Lung (tissue), 12 donors: ENCODE data around the gene RNF224. TPM values are rescaled to one million over a fixed set of nuclear protein-coding genes. Genes with fewer than 3 reads are reported as not detected.

Experiments used
- ATAC-seq: fragments of 200-7000 bp; cut with Tn5 transposase; one replicate; pipeline ENCODE4 v1.9.1; 2020; ENCODE audit warnings: moderate number of reproducible peaks; ENCODE audit not compliant: insufficient read depth, low FRiP score
- DNase-seq, 3 donors: peaks; one replicate each; pipeline ENCODE4 v3.0.0-alpha.2; 2013 to 2017
- H3K27ac ChIP-seq, 2 donors: one replicate each; pipeline ENCODE4 v1.5.1; 2013; ENCODE audit warnings: mild to moderate bottlenecking in 2 of 2, moderate library complexity in 2 of 2, control low read depth in 1 of 2, inconsistent platforms in 1 of 2, low read depth in 1 of 2, low read length in 1 of 2
- H3K27me3 ChIP-seq, 3 donors: one replicate each; pipeline ENCODE4 v1.5.1; 2013; ENCODE audit warnings: low read length in 2 of 3; ENCODE audit not compliant: control insufficient read depth in 3 of 3, insufficient read depth in 3 of 3
- H3K36me3 ChIP-seq, 4 donors: one replicate each; pipeline ENCODE4 v1.5.1; 2013; ENCODE audit warnings: low read length in 4 of 4, mild to moderate bottlenecking in 1 of 4, moderate library complexity in 1 of 4; ENCODE audit not compliant: control insufficient read depth in 4 of 4, insufficient read depth in 4 of 4
- H3K4me1 ChIP-seq, 5 donors: one replicate each; pipeline ENCODE4 v1.5.1; 2013; ENCODE audit warnings: low read length in 5 of 5, mild to moderate bottlenecking in 2 of 5, moderate library complexity in 1 of 5; ENCODE audit not compliant: control insufficient read depth in 5 of 5, insufficient read depth in 5 of 5
- H3K4me3 ChIP-seq: one replicate; pipeline ENCODE4 v1.5.1; 2013; ENCODE audit warnings: mild to moderate bottlenecking, control low read depth, moderate library complexity
- H3K9ac ChIP-seq, 2 donors: one replicate each; pipeline ENCODE4 v1.5.1; 2013; ENCODE audit warnings: low read length in 2 of 2, control low read depth in 1 of 2; ENCODE audit not compliant: insufficient read depth in 1 of 2
- H3K9me3 ChIP-seq, 4 donors: one replicate each; pipeline ENCODE4 v1.5.1; 2013; ENCODE audit warnings: low read length in 3 of 4, mild to moderate bottlenecking in 1 of 4, moderate library complexity in 1 of 4; ENCODE audit not compliant: control insufficient read depth in 4 of 4, insufficient read depth in 3 of 4
- CTCF ChIP-seq: IDR thresholded peaks from 2 replicates; pipeline ENCODE4 v1.5.1; 2012; ENCODE audit warnings: mild to moderate bottlenecking; ENCODE audit errors: control extremely low read depth, extremely low read depth
- WGBS, 2 donors: extraction: QIAGEN DNeasy Blood & Tissue Kit; methylation state at CpG; one replicate each; pipeline ENCODE4 v1.1.7; 2013; 5-methylcytosine and 5-hydroxymethylcytosine counted together
- polyA plus RNA-seq, 2 donors: library from polyadenylated mRNA; stranded (reverse); fragments of 200-250 nt; gene quantifications; one replicate each; pipeline ENCODE4 v1.2.1, GENCODE V29; 2013
- total RNA-seq, 2 donors: library from RNA; depleted of rRNA in 1 of 2; stranded (reverse); fragments of >200 nt in 1 of 2; gene quantifications; one replicate each; pipeline ENCODE4 v1.2.1, GENCODE V29; 2014 to 2021
- donor health status: control.
- donor health status: control.
- donor health status: Bipolar disorder and iron deficiency.
- donor health status: healthy.
- donor health status: DM: yes; HTN: yes; CAD: no.

RNF224 gene
- total and polyA plus RNA-seq, 4 donors, result 0.24 to 1.1 (median 0.80) TPM

- TF ChIP-seq CTCF, result no peak
- no peaks in the 10 kb centered on the region for H3K9me3 ChIP-seq
- H3K27me3 ChIP-seq, result no peaks in the 10 kb centered on the region
- H3K36me3 ChIP-seq, result peaks cover 0 to 16% (median 11%) of the 10 kb centered on the region in 4 donors
- H3K4me3 ChIP-seq, result no peak overlapping the region
- no peak overlapping the region for H3K9ac ChIP-seq
- no peak for ATAC-seq
- peak in 1 of 3 donors; percentile 56 for DNase-seq
- H3K4me1 ChIP-seq, result peaks cover 0 to 18% (median 8%) of the 10 kb centered on the region in 5 donors
- peak overlapping the region in 1 of 2 donors; percentile 18 for H3K27ac ChIP-seq
- WGBS, 2 donors, result 58 to 80% methylated on average over 20 of the region's 20 CpGs
Measured at GRCh38 chr9:137247135-137247915, 20.0 kb downstream of the RNF224 start.

- TF ChIP-seq CTCF, result no peak
- Histone ChIP-seq H3K4me3 (no peak overlapping the region), H3K4me1 (peaks cover 0 to 13% (median 7%) of the 10 kb centered on the region in 5 donors), H3K9me3 (no peaks in the 10 kb centered on the region), H3K27ac (peak overlapping the region in 1 of 2 donors; percentile 18), H3K36me3 (peaks cover 0 to 11% (median 7%) of the 10 kb centered on the region in 4 donors), H3K9ac (no peak overlapping the region), H3K27me3 (no peaks in the 10 kb centered on the region)
- DNase-seq, result no peak
- WGBS, 2 donors, result 82 to 94% methylated on average over 6 of the region's 6 CpGs
- ATAC-seq, result no peak
Measured at GRCh38 chr9:137247916-137248175, 20.5 kb downstream of the RNF224 start.

GRCh38 chr9:137250329-137251193, 23.3 kb downstream of the RNF224 start:
- ATAC-seq (no peak), DNase-seq (no peak)
- Histone ChIP-seq H3K27me3 (no peaks in the 10 kb centered on the region), H3K36me3 (no peaks in the 10 kb centered on the region), H3K4me1 (peaks cover 0 to 20% (median 0%) of the 10 kb centered on the region in 5 donors), H3K4me3 (no peak overlapping the region), H3K9ac (no peak overlapping the region), H3K9me3 (no peaks in the 10 kb centered on the region), H3K27ac (no peak overlapping the region)
- TF ChIP-seq CTCF, result no peak
- WGBS, 2 donors, result 75 to 83% methylated on average over 17 of the region's 18 CpGs
